ENCODE results near the gene ZNFX1. TPM values are rescaled to one million over a fixed set of nuclear protein-coding genes. Genes with fewer than 3 reads are reported as not detected.
"Not testable (repeated sequence)": the region's sequence is repeated elsewhere in the genome, so short reads cannot be mapped to it uniquely, and the experiment has no call there.

Gene ZNFX1
- total and polyA plus RNA-seq, 12 donors, result 10.7 to 39.6 (median 27.0) TPM

DNA sequence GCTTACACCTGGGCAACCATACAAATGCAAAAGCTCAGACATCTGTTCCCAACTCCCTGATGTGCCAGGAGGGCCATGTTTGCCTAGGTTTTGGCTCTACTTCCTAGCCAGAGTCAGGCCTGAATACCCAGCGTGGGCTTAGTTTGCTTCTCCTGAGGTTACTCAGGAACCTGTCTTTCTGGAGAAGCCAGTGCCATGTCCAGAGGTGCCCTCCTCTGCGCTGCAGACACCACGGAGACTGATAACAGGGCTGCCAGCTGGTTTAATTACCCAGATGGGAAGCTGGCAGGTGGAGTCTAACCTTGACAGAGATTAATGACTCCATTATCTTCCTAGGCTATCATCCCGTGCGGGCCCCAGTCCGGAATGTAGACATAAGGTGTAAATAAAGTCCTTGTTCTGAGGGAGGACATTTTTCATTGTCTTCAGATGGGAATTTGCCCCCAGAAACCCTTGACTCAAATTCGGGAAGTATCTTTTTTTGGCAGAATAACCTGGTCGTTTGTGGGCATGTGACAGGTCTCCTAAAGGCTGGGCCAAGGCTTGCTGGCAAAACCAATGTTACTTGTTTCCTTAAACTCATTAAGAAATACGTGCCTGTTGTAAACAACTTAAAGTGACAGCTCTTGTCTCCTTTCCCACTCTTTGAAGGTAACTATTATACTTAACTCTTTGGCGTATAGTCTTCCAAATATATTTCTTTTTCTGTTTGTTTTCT is 29.2 kb upstream of the ZNFX1 start:
- no peak for DNase-seq
- no peaks in the 10 kb centered on the region for H3K9me3 ChIP-seq (replicated peaks in 1 of 3)
- TF ChIP-seq, protein P1, sequence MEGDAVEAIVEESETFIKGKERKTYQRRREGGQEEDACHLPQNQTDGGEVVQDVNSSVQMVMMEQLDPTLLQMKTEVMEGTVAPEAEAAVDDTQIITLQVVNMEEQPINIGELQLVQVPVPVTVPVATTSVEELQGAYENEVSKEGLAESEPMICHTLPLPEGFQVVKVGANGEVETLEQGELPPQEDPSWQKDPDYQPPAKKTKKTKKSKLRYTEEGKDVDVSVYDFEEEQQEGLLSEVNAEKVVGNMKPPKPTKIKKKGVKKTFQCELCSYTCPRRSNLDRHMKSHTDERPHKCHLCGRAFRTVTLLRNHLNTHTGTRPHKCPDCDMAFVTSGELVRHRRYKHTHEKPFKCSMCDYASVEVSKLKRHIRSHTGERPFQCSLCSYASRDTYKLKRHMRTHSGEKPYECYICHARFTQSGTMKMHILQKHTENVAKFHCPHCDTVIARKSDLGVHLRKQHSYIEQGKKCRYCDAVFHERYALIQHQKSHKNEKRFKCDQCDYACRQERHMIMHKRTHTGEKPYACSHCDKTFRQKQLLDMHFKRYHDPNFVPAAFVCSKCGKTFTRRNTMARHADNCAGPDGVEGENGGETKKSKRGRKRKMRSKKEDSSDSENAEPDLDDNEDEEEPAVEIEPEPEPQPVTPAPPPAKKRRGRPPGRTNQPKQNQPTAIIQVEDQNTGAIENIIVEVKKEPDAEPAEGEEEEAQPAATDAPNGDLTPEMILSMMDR (IDR thresholded peaks at IDR 0.05), result no peak
- no peak for TF ChIP-seq POLR2A (IDR thresholded peaks at IDR 0.05)
- no peak overlapping the region for H3K27ac ChIP-seq
- H3K4me1 ChIP-seq (replicated peaks in 1 of 2), result no peaks in the 10 kb centered on the region
- H3K4me3 ChIP-seq, result no peak overlapping the region
- intact Hi-C loops (cut with DNase I), result no loop called here
- no peaks in the 10 kb centered on the region for H3K27me3 ChIP-seq
- no peaks in the 10 kb centered on the region for H3K36me3 ChIP-seq (replicated peaks in 1 of 2)
- 60 to 67% (median 62%) methylated on average over 7 to 10 of the region's 10 CpGs for WGBS, 4 donors

DNA sequence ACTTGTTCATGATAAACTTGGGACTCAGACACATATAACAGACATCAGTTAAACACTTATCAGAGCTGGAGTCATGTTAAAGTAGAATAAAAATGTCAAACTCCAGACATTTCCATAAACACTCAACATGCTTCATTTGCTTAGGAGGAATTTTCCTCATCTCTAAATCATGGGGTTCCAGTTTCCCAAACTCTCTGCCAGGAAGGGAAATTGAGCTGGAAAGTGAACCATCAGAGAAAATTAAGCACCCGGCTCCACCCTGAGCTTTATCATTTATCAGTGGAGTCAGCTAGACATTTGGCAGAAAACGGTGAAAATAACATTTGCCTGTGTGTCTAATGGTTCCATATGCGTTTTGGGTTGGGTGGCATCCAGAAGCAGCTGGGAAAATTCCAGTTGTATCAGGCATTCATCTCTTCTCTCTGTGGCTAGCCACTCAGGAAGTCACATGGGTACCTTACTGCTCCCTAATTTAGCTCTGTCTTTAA is 25.3 kb upstream of the ZNFX1 start:
- WGBS, 4 donors, result 37 to 55% (median 51%) methylated on average over 3 of the region's 3 CpGs

DNA sequence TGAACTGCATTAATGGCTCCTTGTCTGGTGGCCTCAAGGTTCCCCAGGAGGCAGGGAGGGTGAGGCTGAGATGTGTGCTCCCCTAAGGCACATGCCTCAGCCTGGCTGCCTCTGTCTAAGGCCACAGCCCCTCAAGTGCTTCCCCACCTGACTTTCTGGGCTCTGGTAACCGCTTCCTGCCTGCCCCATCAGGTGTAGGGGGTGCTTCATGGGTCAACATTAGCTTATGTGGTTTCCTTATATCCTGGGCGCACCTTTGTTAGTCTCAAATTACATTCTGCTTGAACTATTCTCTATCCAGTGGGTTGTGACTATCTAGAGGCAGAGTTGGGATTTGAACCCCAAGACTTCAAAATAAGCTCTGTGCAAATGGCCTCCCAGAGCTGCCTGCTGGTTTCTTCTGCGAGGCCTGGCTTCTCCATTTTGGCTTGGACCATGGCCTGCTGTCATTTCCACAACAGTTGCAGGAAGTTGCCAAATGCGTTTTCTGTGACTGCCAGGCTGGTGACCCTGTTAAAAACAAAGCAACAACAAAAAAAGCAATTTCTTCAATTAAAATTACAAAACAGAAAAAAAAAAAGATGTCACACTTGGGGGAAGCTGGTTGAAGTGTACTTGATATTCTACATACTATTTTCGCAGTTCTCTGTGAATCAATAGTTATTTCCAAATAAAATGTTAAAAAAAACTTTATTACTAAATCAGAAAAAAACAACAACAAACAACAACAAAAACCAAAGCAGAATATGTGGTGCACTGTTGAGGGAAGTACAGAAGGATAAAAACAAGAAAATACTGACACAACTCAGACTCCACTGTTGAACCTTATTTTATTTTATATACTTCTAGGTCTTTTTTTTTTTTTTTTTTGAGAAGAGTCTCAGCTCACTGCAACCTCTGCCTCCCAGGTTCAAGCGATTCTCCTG is 20.0 kb upstream of the ZNFX1 start:
- TF ChIP-seq, protein P1 (IDR thresholded peaks at IDR 0.05), result no peak
- TF ChIP-seq POLR2A (IDR thresholded peaks at IDR 0.05), result no peak
- no peaks in the 10 kb centered on the region for H3K9me3 ChIP-seq (replicated peaks in 1 of 3)
- peak in 3 of 7 donors; percentile 34 to 59 (median 42) for DNase-seq
- H3K27ac ChIP-seq, result peak overlapping the region in 2 of 5 donors; percentile 4 to 17
- intact Hi-C loops (cut with DNase I), result no loop called here
- H3K4me3 ChIP-seq, result no peak overlapping the region
- no peaks in the 10 kb centered on the region for H3K27me3 ChIP-seq
- H3K4me1 ChIP-seq (replicated peaks in 1 of 2), result no peaks in the 10 kb centered on the region
- H3K36me3 ChIP-seq (replicated peaks in 1 of 2), result no peaks in the 10 kb centered on the region
- WGBS, 4 donors, result 78 to 80% (median 79%) methylated on average over 6 of the region's 6 CpGs

More for the DNA sequence above, 25.3 kb upstream of the ZNFX1 start:
- TF ChIP-seq, protein P1 (IDR thresholded peaks at IDR 0.05), result no peak
- no peak for TF ChIP-seq POLR2A (IDR thresholded peaks at IDR 0.05)
- intact Hi-C loops (cut with DNase I), result no loop called here
- DNase-seq, result no peak
- Histone ChIP-seq H3K4me3 (no peak overlapping the region), H3K27me3 (no peaks in the 10 kb centered on the region), H3K36me3 (replicated peaks in 1 of 2) (no peaks in the 10 kb centered on the region), H3K4me1 (replicated peaks in 1 of 2) (no peaks in the 10 kb centered on the region), H3K9me3 (replicated peaks in 1 of 3) (no peaks in the 10 kb centered on the region), H3K27ac (no peak overlapping the region)

DNA sequence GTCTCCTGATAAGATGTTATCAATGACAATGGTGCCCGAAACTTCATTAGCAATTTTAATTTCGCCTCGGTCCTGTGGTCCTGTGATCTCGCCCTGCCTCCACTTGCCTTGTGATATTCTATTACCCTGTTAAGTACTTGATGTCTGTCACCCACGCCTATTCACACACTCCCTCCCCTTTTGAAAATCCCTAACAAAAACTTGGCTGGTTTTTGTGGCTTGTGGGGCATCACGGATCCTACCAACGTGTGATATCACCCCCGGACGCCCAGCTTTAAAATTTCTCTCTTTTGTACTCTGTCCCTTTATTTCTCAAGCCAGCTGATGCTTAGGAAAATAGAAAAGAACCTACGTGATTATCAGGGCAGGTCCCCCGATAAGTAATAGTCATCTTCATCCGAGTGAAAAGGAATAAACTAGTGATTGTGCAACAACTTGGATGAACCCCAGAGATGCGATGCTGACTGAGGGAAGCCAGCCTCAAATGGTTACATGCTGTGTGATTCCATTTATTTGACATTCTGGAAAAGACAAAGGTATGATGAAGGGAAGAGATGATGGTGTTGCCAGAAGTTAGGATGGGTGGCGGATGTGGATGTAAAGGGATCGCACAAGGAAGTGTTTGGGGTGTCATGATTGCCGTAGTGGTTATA is 16.3 kb upstream of the ZNFX1 start:
- H3K27ac ChIP-seq; DNase-seq; H3K4me3 ChIP-seq; intact Hi-C loops (cut with DNase I); H3K4me1 ChIP-seq (replicated peaks in 1 of 2); H3K9me3 ChIP-seq (replicated peaks in 1 of 3); H3K27me3 ChIP-seq: not testable (repeated sequence)
- peaks cover 0 to 24% of the 10 kb centered on the region in 2 donors for H3K36me3 ChIP-seq (replicated peaks in 1 of 2)
- WGBS, 4 donors, result 68 to 83% (median 77%) methylated on average over 14 to 16 of the region's 16 CpGs
